HepG2 (cell line): ENCODE results near the gene ZBTB2. TPM values are rescaled to one million over a fixed set of nuclear protein-coding genes. Genes with fewer than 3 reads are reported as not detected.

ENCODE experiments used
- ATF2 ChIP-seq: sonication (generic); formaldehyde crosslinking; IDR thresholded peaks from 2 replicates; pipeline ENCODE4 v1.4.0; 2020; ENCODE audit warnings: missing genetic modification reagents
- ATF7 ChIP-seq, 2 experiments: fragments of 450-650 bp in 1 of 2; sonication (generic) in 1 of 2; formaldehyde crosslinking in 1 of 2; IDR thresholded peaks; 2 replicates each; pipeline versions ENCODE4 v1.4.0 to v1.6.1; 2016 to 2020; ENCODE audit warnings: antibody characterized with exemption in 1 of 2, mild to moderate bottlenecking in 1 of 2, missing genetic modification reagents in 1 of 2
- GMEB1 ChIP-seq: sonication (generic); formaldehyde crosslinking; IDR thresholded peaks from 2 replicates; pipeline ENCODE4 v1.5.1; 2020; ENCODE audit warnings: missing genetic modification reagents, mild to moderate bottlenecking, borderline replicate concordance
- KDM6A ChIP-seq: IDR thresholded peaks from 2 replicates; pipeline ENCODE4 v1.6.1; 2016; ENCODE audit warnings: low read depth
- MTERF4 ChIP-seq: sonication (generic); formaldehyde crosslinking; IDR thresholded peaks from 2 replicates; pipeline ENCODE4 v1.8.0; 2023; ENCODE audit warnings: mild to moderate bottlenecking, missing genetic modification reagents
- PPARG ChIP-seq: conservative IDR thresholded peaks from 2 replicates; pipeline ENCODE4 v1.6.1; 2016; ENCODE audit warnings: missing biosample characterization, missing genetic modification reagents
- PRDM15 ChIP-seq: sonication (generic); formaldehyde crosslinking; IDR thresholded peaks from 2 replicates; pipeline ENCODE4 v1.4.0; 2020; ENCODE audit warnings: missing genetic modification reagents
- SNAPC5 ChIP-seq: sonication (generic); formaldehyde crosslinking; IDR thresholded peaks from 2 replicates; pipeline ENCODE4 v1.8.1; 2023; ENCODE audit warnings: mild to moderate bottlenecking, missing genetic modification reagents, borderline replicate concordance
- ZHX2 ChIP-seq, 2 experiments: sonication (generic) in 1 of 2; formaldehyde crosslinking in 1 of 2; IDR thresholded peaks; 2 replicates each; pipeline versions ENCODE4 v1.6.1 to v1.9.0; 2014 to 2022; ENCODE audit warnings: antibody characterized with exemption in 1 of 2, borderline replicate concordance in 1 of 2, inconsistent platforms in 1 of 2, low read depth in 1 of 2, missing genetic modification reagents in 1 of 2
- ZNF382 ChIP-seq: sonication (generic); formaldehyde crosslinking; IDR thresholded peaks from 2 replicates; pipeline ENCODE4 v1.5.0; 2020; ENCODE audit warnings: missing genetic modification reagents, mild to moderate bottlenecking, borderline replicate concordance
- ZNF451 ChIP-seq: sonication (generic); formaldehyde crosslinking; IDR thresholded peaks from 2 replicates; pipeline ENCODE4 v1.5.0; 2020; ENCODE audit warnings: mild to moderate bottlenecking, missing genetic modification reagents
- ZNF703 ChIP-seq: sonication (generic); formaldehyde crosslinking; IDR thresholded peaks from 2 replicates; pipeline ENCODE4 v1.5.1; 2020; ENCODE audit warnings: missing genetic modification reagents, mild to moderate bottlenecking, moderate library complexity, borderline replicate concordance
- polyA plus RNA-seq, 8 experiments: library from polyadenylated mRNA; depleted of rRNA in 3 of 8; stranded (reverse) in 7 of 8; unstranded in 1 of 8; fragments of >200 nt; fragmentation: Illumina TruSeq in 4 of 8; extraction: Trizol in 4 of 8; gene quantifications; 2 replicates each; pipeline versions ENCODE4 v1.2.1 to v1.2.3, GENCODE V29; 2011 to 2016; ENCODE audit warnings: low read depth in 4 of 8, missing spikeins in 1 of 8, mixed read lengths in 1 of 8; ENCODE audit not compliant: insufficient read depth in 1 of 8
- total RNA-seq, 5 experiments: library from RNA; depleted of rRNA; stranded (reverse); fragments of >200 nt; fragmentation: Illumina TruSeq; extraction: Trizol; gene quantifications; 2 replicates each; pipeline ENCODE4 v1.2.3, GENCODE V29; 2016; ENCODE audit warnings: low read depth in 1 of 5

The ZBTB2 gene
- total and polyA plus RNA-seq, 2 of the 13 experiments (the other 11 are each of a cell fraction or from before 2014, with no cell fraction given): 15.4 to 22.8 TPM

- no peak for TF ChIP-seq ATF7 (IDR thresholded peaks at IDR 0.05)
- TF ChIP-seq ATF7 (CRISPR knock-in tag; IDR thresholded peaks at IDR 0.05): no peak
- TF ChIP-seq ZNF382 (CRISPR knock-in tag): no peak
- TF ChIP-seq PPARG (CRISPR knock-in tag): no peak
- no peak for TF ChIP-seq GMEB1 (CRISPR knock-in tag)
- no peak for TF ChIP-seq ZNF703 (CRISPR knock-in tag)
- peak; percentile 69 for TF ChIP-seq PRDM15 (CRISPR knock-in tag)
- no peak for TF ChIP-seq ATF2 (CRISPR knock-in tag)
- TF ChIP-seq ZNF451: peak; percentile 97
- TF ChIP-seq KDM6A (CRISPR knock-in tag): no peak
- TF ChIP-seq MTERF4: 0 out of 2 replicates have a peak, but pooled peaks have one; percentile 22
- 0 out of 2 replicates have a peak, but pooled peaks have one; percentile 19 for TF ChIP-seq SNAPC5 (CRISPR knock-in tag)
- no peak; the same call in 1 of the 2 replicates for TF ChIP-seq ZHX2 (IDR thresholded peaks at IDR 0.05; ENCODE audit: low read depth)
- peak; percentile 98 for TF ChIP-seq ZHX2 (CRISPR knock-in tag; IDR thresholded peaks at IDR 0.05; ENCODE audit: borderline replicate concordance)
Measured at GRCh38 chr6:151389618-151390275, 1.6 kb downstream of the ZBTB2 start (continued).
